Activated CD8-positive, alpha-beta T cell treated with anti-CD3 and anti-CD28 coated beads for 36 hours (primary cell): ENCODE measurements around the gene TBC1D22A. TPM values are rescaled to one million over a fixed set of nuclear protein-coding genes. Genes with fewer than 3 reads are reported as not detected.

Experiments used
- ATAC-seq: fragments of 200-7000 bp; cut with Tn5 transposase; one replicate; pipeline ENCODE4 v1.10.0; 2021; ENCODE audit warnings: mild to moderate bottlenecking, moderate library complexity
- CTCF ChIA-PET: fragments of 350-600 bp; sonication (Branson Sonifier 250); formaldehyde crosslinking; loops from one replicate; lab custom pipeline; 2021; ENCODE audit warnings: antibody characterized with exemption; lab: Charles Lee
- POLR2A ChIA-PET: fragments of 350-600 bp; sonication (Branson Sonifier 250); formaldehyde crosslinking; loops from one replicate; lab custom pipeline; 2021; ENCODE audit warnings: antibody characterized with exemption; lab: Charles Lee
- DNase-seq: peaks from one replicate; pipeline ENCODE4 v3.0.0-alpha.2; 2020
- H3K27ac Mint-ChIP-seq: one replicate; pipeline ENCODE4 v1.8.0; 2021; ENCODE audit warnings: mild to moderate bottlenecking, mixed read lengths
- H3K27me3 Mint-ChIP-seq: one replicate; pipeline ENCODE4 v1.8.0; 2021; ENCODE audit warnings: mixed read lengths
- H3K36me3 Mint-ChIP-seq: one replicate; pipeline ENCODE4 v1.8.0; 2021; ENCODE audit warnings: low read depth, mixed read lengths
- H3K4me1 Mint-ChIP-seq: one replicate; pipeline ENCODE4 v1.8.0; 2021; ENCODE audit warnings: low read depth, mixed read lengths
- H3K4me3 Mint-ChIP-seq: one replicate; pipeline ENCODE4 v1.8.0; 2021; ENCODE audit warnings: mild to moderate bottlenecking, moderate library complexity, mixed read lengths
- H3K9me3 Mint-ChIP-seq: one replicate; pipeline ENCODE4 v1.8.0; 2021; ENCODE audit warnings: mixed read lengths
- CTCF ChIP-seq: fragments of 200-600 bp; IDR thresholded peaks from one replicate; pipeline ENCODE4 v1.8.0; 2022; ENCODE audit warnings: antibody characterized with exemption, mild to moderate bottlenecking
- intact Hi-C: fragments of 100-400 bp; cut with micrococcal nuclease; formaldehyde crosslinking; loops from one replicate; pipeline ENCODE4 v1.10.0; 2022
- total RNA-seq, 2 experiments: library from RNA; stranded (reverse); gene quantifications; one replicate each; pipeline ENCODE4 v1.2.3, GENCODE V29; 2021

The TBC1D22A gene
- total RNA-seq, 2 experiments from 2014 or later: 41.0 to 42.8 TPM

GRCh38 chr22:46953968-46954765 is 191.7 kb downstream of the TBC1D22A start:
- Mint-ChIP-seq H3K4me1 (peaks cover 2% of the 10 kb centered on the region), H3K27ac (no peak overlapping the region), H3K9me3 (no peaks in the 10 kb centered on the region), H3K4me3 (no peak overlapping the region), H3K36me3 (peaks cover 7% of the 10 kb centered on the region), H3K27me3 (no peaks in the 10 kb centered on the region)
- ChIA-PET POLR2A (interaction anchor here (0.7 kb wide), 1 partner anchor 27 kb away, joined by 3 read pairs; no protein-coding TSS in a partner anchor), CTCF (no interaction called here)
- DNase-seq (no peak), ATAC-seq (no peak)
- no peak for TF ChIP-seq CTCF
- intact Hi-C loops: no loop called here

GRCh38 chr22:46954781-46955180 is 192.3 kb downstream of the TBC1D22A start:
- no peak for TF ChIP-seq CTCF
- intact Hi-C loops: no loop called here
- no peak for DNase-seq
- peaks cover 2% of the 10 kb centered on the region for H3K4me1 Mint-ChIP-seq
- no peak for ATAC-seq
- POLR2A ChIA-PET: interaction anchor here (0.7 kb wide), 1 partner anchor 27 kb away, joined by 3 read pairs; no protein-coding TSS in a partner anchor
- H3K36me3 Mint-ChIP-seq: peaks cover 2% of the 10 kb centered on the region
- H3K27ac Mint-ChIP-seq: no peak overlapping the region
- H3K27me3 Mint-ChIP-seq: no peaks in the 10 kb centered on the region
- CTCF ChIA-PET: no interaction called here
- no peak overlapping the region for H3K4me3 Mint-ChIP-seq
- H3K9me3 Mint-ChIP-seq: no peaks in the 10 kb centered on the region

GRCh38 chr22:46956498-46957215 is 194.2 kb downstream of the TBC1D22A start:
- no peak overlapping the region for H3K27ac Mint-ChIP-seq
- peaks cover 2% of the 10 kb centered on the region for H3K36me3 Mint-ChIP-seq
- H3K4me1 Mint-ChIP-seq: peaks cover 5% of the 10 kb centered on the region
- no peaks in the 10 kb centered on the region for H3K9me3 Mint-ChIP-seq
- no peak for TF ChIP-seq CTCF
- H3K4me3 Mint-ChIP-seq: no peak overlapping the region
- intact Hi-C loops: no loop called here
- ATAC-seq: no peak
- DNase-seq: no peak
- CTCF ChIA-PET: no interaction called here
- POLR2A ChIA-PET: no interaction called here
- no peaks in the 10 kb centered on the region for H3K27me3 Mint-ChIP-seq

DNA sequence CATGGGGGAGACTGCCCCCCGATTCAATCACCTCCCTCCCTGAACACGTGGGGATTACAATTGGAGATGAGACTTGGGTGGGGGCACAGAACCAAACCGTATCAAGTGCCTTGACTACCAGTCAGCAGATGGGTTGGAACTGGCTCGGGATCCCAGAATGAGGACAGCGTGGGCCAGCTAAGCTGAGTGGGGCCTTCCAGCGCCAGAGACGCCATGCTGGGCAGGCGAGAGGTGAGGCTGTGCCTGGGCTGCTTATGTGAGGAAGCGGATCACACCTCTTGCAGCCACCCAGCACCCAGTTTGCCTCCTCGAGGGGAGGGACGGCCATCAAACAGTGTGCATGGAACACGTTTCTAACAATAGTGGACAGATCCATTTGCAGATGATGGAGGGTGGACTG is 195.1 kb downstream of the TBC1D22A start:
- no peak overlapping the region for H3K4me3 Mint-ChIP-seq
- CTCF ChIA-PET: no interaction called here
- no peak for ATAC-seq
- TF ChIP-seq CTCF: no peak
- intact Hi-C loops: no loop called here
- H3K27ac Mint-ChIP-seq: no peak overlapping the region
- H3K27me3 Mint-ChIP-seq: no peaks in the 10 kb centered on the region
- POLR2A ChIA-PET: no interaction called here
- no peaks in the 10 kb centered on the region for H3K9me3 Mint-ChIP-seq
- H3K4me1 Mint-ChIP-seq: peaks cover 3% of the 10 kb centered on the region
- DNase-seq: no peak
- H3K36me3 Mint-ChIP-seq: peaks cover 2% of the 10 kb centered on the region

GRCh38 chr22:46958191-46958590 is 195.7 kb downstream of the TBC1D22A start:
- intact Hi-C loops: no loop called here
- DNase-seq (no peak), ATAC-seq (no peak)

More at GRCh38 chr22:46958191-46958590, 195.7 kb downstream of the TBC1D22A start:
- no peak for TF ChIP-seq CTCF
- Mint-ChIP-seq H3K36me3 (peaks cover 2% of the 10 kb centered on the region), H3K27ac (no peak overlapping the region), H3K9me3 (no peaks in the 10 kb centered on the region), H3K27me3 (no peaks in the 10 kb centered on the region), H3K4me1 (peaks cover 3% of the 10 kb centered on the region), H3K4me3 (no peak overlapping the region)
- ChIA-PET CTCF (no interaction called here), POLR2A (no interaction called here)
